GM18873 (cell line): ENCODE results near the gene XRCC3.

Source experiments
- ATAC-seq: cut with Tn5 transposase; IDR thresholded peaks from one replicate; pipeline ENCODE4 v1.9.1; 2021; ENCODE audit warnings: mild to moderate bottlenecking, moderate library complexity, moderate number of reproducible peaks; ENCODE audit not compliant: unreplicated experiment, low FRiP score

XRCC3 gene

GRCh38 chr14:103708750-103709187 is 6.5 kb downstream of the XRCC3 start:
- ATAC-seq = no peak

GRCh38 chr14:103707329-103708263 is 7.7 kb downstream of the XRCC3 start:
- no peak for ATAC-seq

- no peak for ATAC-seq
Observed at GRCh38 chr14:103706551-103707328, 8.5 kb downstream of the XRCC3 start.

GRCh38 chr14:103705504-103706284 is 9.6 kb downstream of the XRCC3 start:
- ATAC-seq = no peak

- no peak for ATAC-seq
Observed at GRCh38 chr14:103705118-103705503, 10.1 kb downstream of the XRCC3 start.

GRCh38 chr14:103704708-103705107 is 10.5 kb downstream of the XRCC3 start:
- no peak for ATAC-seq

- ATAC-seq = no peak
Observed at GRCh38 chr14:103703433-103704385, 11.5 kb downstream of the XRCC3 start.

GRCh38 chr14:103702497-103703432 is 12.5 kb downstream of the XRCC3 start:
- ATAC-seq = no peak

GRCh38 chr14:103702095-103702494 is 13.2 kb downstream of the XRCC3 start:
- ATAC-seq = no peak

- no peak for ATAC-seq
Observed at GRCh38 chr14:103700753-103701490, 14.3 kb downstream of the XRCC3 start.

- no peak for ATAC-seq
Observed at GRCh38 chr14:103699901-103700752, 15.1 kb downstream of the XRCC3 start.

- ATAC-seq = no peak
Observed at GRCh38 chr14:103699261-103699661, 16.0 kb downstream of the XRCC3 start.

GRCh38 chr14:103698380-103699260 is 16.6 kb downstream of the XRCC3 start:
- no peak for ATAC-seq

GRCh38 chr14:103697603-103698379 is 17.5 kb downstream of the XRCC3 start:
- no peak for ATAC-seq

GRCh38 chr14:103697206-103697602 is 18.0 kb downstream of the XRCC3 start:
- ATAC-seq = no peak
